ENCODE measurements around the gene CDCA7.
"Not testable (repeated sequence)": the region's sequence is repeated elsewhere in the genome, so short reads cannot be mapped to it uniquely, and the experiment has no call there.

The CDCA7 gene

DNA sequence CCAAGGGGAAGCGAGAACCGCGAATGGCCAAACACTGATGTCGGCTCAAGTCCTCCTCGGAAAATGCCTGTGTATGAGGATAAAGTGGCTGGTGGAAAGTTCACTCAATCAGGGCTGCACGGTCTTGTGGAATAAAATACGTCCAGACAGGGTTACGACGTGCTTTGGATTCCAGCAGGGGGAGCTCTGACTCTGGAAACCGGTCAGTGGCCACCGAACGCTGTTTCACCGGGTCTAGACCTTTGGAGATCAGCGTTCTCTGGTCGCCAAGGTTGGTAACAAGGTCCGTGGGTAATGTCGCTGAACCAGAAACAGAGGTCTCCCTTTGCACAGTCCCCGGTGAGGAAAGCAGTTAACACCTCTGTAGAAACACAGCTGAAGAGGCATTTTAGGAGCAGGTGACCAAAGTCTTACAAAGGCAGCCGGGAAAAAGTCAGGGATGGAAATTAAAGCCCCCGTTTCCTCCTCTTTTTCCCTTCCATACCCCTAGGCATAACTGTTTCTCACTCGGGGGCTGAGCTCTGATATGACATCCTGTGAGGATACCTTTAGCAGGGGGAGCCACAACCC lies 47.8 kb downstream of the CDCA7 start:
- peak in 50 of 56 donors; percentile 3 to 79 (median 36) for DNase-seq

DNA sequence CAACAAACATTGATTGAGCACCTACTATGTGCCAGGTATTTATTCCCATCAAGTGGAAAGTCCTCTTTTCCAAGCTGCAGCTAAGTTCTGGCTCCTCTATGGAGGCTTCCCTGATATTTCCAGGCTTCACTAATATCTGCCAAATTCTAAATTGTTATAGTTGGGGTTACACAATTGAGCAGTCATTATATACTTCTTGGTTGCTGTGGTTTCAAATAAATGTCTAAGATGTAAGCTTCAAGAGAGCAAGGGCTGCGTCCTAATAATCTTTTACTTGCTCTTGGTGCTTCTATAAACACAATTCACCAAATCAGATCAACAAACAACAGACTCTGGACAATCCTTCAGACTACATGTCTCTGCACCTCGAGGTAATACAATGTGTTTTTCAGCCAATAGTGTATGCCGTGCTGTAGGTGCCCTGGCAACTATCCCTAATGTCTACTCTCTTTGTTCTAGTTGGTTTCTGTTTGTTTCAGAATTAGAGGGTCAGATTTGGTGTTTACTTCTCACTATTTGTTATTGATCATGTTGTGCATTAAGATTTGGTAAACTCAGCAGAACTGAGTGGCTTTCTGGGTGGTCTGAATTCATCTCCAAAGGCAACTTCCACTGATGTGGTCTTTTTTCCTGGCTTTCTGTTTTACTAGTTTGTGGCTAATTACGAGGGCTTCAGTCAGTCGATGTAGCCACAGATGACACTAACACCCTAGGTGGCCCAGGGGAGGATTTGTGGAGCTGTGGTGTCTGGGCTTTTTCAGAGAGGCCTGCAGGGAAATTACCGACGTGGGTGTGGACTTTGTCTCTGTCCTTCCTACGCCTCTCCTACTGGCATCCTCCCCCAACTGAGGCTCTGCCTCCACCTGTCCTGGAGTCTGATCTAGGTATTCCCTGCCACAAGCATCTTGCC lies 50.4 kb downstream of the CDCA7 start:
- DNase-seq, result no peak

DNA sequence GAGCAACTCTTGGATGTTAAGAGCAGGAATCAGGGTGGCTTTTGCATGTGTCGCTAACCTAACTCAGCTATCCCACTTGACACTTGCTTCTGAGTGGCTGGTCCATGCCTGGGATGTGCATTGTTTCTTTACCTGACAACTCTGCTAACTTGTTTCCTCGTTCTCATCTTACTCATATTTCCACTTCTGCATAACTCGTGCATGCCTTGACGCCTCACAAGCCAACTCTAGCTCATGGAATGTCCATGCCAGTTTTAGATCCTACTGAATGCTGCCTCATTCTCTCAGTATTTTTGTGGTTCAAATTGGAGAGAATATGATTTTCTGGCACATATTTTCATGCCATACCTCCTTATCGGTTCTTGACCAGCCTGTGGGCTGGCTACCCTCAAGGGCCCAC lies 52.5 kb downstream of the CDCA7 start:
- no peak for DNase-seq

DNA sequence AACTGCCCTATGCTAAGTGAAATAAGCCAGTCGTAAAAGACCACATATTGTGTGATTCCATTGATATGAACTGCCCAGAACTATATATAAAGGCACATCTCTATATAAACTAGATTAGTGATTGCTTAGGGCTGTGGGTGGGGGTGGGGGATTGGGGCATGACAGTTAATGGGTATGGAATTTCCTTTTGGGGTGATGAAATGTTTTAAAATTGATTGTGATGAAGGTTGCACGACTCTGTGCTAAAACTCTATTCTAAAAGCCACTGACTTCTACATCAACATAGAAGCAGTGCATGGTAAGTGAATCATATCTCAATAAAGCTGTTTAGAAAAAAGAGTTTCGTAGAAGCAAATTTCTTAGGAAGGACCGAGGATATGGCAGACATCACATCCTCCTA lies 53.0 kb downstream of the CDCA7 start:
- DNase-seq, result no peak

DNA sequence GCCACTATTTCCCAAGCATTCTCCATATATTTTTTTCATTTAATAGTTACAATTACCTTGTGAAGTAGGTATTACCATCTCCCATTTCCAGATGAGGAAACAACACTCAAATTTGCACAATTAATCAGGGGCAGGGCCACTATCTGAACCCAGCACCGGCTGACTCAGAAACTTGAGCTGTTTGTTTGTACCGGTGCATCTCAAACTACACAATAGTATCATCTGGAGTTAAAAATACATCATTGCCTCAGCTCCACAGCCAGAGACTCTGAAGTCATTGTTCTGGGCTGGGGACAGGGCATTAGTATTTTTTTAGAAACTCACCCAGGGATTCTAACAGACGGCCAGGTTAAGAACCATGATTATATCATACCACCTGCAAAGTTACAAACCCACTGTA lies 55.9 kb downstream of the CDCA7 start:
- DNase-seq, result no peak

DNA sequence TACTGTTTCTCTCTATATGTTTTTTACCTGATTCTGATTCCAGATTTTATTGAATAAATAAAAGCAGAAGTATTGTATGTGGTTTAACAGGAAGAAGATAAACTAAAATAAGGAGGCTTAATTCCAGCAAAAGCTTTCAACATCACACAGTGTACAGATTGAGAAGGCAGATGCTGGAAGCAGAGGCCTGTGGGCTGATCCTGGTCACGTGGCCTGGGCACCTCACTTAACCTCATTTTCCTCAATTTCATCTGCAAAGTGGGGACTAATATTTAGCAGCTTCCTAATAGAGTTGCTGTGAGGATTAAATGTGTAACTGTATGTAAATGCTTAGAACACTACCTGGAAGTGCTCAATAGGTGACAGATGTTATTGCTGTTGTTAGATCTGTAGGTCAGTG lies 58.0 kb downstream of the CDCA7 start:
- no peak for DNase-seq

DNA sequence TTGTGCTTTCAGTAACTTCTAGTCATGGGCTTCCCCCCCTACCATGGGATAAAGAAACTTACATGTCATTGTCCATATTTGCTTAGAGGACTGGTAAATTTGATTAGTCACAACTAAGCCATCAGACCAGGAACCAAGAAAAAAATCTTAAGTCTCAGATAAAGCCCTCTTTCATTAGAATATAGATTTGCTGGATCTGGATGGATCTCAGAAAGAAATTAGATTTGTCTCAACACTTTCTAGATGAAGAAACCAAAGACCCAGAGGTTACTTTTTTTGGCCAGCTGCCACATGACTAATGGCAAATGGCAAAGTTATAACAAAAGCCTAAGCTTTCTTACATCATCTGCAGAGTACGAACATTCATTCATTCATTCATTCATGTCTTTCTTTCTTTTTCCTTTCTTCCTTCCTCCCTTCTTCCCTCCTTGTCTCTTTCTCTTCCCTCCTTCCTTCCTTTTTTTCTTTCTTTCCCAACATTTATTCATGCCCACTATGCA lies 60.2 kb downstream of the CDCA7 start:
- no peak for DNase-seq

DNA sequence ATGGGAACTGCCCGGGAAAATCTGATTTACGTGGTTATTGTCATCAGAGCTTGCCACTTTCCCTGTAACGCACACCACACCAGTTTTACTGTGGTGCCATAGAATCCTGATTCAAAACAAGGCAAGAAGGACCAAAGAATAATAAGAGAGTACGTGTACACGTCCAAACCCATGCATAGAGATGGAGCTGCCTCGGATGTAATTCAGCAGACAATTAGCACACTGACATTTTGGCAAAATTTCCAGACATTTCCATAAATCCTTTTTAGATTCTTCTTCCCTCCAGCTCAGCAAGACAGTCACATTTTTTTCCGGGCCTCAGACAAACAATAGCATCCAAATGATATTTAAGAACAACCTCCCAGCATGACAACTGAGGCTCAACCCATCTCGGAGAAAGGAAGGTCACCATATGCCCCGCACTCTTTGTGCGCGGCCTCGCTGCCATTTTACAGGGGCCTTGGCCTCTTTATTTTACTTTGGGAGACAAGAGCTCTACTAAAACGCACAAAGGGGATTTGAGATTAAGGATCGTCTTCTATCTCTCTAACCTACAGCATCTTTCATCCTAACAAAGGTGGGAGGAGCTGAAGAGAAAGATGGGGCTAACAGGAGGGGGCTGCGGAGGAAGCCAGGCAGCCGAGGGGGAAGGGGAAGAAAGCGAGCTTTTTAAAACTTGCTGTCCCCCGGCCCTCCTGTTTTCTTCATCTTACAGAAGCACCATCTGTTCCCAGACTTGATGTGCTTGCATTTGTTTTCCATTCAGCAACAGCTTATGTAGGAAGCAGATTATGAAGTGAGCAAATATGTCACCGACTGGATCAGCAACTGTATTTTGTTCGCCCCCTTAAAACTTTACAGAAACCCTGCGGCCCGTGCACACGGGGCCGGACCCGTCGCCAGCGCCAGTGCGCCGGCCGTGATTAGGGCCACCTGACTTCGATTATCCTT lies 61.0 kb downstream of the CDCA7 start:
- peak in 1 of 56 donors; percentile 8 for DNase-seq

DNA sequence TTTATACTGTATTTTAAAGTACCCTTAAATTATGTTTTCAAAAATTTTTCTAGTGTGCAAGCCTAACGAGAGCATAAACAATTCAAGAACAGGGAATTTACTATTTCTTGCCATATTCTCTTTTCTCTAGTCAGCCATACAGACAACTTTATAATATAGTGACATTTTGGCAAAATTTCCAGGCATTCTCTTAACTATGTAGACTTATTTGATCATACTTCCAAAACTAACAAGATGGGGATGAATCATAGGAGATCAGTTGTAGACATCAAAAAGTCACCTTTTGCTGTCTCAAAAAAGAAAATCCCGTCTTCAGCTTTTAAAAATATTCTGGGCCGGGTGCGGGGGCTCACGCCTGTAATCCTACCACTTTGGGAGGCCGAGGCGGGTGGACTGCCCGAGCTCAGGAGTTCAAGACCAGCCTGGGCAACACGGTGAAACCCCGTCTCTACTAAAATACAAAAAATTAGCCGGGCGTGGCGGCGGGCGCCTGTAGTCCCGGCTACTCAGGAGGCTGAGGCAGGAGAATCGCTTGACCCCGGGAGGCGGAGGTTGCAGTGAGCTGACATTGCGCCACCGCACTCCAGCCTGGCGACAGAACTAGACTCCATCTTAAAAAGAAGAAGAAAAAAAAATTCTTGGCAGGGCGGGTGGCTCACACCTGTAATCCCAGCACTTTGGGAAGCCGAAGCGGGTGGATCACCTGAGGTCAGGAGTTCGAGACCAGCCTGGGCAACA lies 61.9 kb downstream of the CDCA7 start:
- DNase-seq, result not testable (repeated sequence)

DNA sequence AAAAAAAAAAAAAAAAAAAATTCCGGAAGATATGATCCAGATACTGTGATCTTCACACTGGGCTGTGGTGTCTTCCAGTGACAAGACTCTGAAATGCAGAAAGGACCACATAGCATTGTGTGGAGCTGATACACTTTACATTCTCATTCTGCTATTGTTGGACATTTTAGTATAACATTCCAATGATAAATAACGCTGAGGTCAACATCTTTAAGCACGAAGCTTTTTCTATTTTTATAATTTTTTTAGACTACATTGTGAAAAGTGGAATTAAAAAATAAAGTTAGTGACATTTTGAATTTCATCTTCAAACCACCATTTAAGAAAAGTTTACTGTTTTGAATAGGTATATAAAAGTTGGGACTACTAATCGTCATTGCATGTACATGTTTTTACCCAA lies 62.7 kb downstream of the CDCA7 start:
- no peak for DNase-seq

DNA sequence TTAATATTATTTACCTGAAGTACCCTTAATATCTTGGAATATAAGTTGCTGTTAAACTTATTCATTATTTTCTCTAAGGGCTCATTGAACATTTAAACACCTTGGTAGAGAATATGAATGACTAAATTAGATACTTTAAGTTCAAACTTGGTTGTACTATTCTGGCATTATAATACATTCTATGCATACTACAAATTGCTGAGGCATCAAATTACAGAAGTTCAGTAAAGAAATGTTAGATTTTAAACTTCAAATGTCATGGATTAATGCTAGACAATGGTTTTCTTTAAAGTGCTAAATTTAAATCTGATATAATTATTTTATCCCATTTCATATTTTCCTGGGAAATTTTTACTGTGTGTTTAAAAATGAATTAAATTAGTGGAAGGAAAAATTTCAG lies 63.1 kb downstream of the CDCA7 start:
- no peak for DNase-seq

Data from amygdala (tissue), 56 donors.